HCEC 1CT (cell line): Measurements from ENCODE around the gene KLHL21.

Experiments used
- DNase-seq: peaks from one replicate; pipeline ENCODE4 v3.0.0-alpha.2; 2017

KLHL21 gene

DNA sequence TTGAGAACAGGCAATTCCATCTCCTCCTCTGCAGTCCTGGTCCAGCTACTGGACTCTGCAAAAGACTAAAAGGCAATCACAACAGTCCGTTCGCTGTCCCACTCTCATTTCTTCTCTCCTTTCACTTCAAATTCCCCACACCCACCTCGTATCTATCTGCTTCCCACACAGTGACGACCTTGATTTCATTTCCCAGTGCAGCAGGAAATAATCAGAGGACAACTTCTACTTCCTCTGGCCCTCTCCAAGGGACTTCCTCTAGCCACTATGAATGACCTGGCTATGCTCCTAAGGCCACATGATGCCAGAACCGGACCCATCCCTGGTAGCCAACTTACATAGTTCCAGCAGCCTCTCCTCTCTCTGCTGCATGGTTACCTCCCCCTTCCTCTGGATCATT is 56.3 kb downstream of the KLHL21 start:
- no peak for DNase-seq

DNA sequence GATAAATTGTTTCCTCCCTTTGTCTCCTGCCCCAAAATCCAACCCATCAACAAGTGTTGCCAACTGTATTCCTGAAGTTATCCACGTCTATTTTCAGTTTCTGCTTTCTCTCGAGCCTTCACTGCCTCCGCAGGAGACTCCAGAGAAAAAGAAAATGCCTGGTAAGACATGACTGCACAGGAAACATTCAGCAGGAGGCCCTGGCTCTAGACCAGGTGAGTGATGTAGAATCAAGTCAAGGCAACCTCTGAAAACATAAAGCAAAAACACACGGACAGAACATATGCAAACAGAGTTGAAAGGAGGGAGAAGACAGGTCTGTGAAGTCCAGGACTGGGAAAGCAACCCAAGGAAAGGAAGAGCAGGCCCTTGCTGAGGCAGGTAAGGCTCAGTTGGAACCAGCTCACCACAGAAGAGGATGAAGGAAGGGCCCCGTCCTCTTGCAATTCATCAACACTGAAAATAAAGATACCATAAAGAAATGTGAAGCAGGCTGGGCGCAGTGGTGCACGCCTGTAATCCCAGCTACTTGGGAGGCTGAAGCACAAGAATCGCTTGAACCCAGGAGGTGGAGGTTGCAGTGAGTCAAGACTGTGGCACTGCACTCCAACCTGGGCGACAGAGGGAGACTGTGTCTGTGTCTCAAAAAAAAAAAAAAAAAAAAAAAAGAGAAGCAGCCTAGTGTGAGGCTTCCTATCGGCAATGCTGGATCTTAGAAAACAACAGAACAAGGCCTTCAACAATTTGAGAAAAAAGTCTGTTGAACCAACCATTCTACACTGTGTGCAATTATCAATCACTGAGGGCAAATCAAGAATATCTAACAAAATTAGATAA is 57.2 kb downstream of the KLHL21 start:
- DNase-seq = no peak

DNA sequence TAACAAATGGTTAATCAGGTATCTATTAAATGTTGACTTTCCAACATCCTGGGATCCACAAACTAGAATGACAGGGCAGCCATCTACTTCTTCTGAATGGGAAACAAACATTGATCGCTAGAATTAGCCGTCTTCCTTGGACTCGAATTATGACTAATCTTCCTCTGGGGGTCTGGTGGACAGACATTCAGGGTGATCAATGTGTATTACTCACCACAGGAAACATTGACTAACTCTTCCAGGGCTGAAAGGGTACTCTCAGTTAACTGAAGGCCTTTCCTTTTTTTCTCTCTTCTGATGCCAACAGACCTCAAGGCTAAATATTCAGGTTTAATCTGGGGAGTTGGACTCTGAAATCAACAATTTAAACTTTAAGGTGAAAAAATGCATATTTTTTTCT is 57.8 kb downstream of the KLHL21 start:
- peak; percentile 74 for DNase-seq
